HL-60/S4 treated with retinoic acid at 250 ng/mL for 4 days and 3 days (cell line): ENCODE measurements around the gene TEX28.
"Not testable (repeated sequence)": the region's sequence is repeated elsewhere in the genome, so short reads cannot be mapped to it uniquely, and the experiment has no call there.

Experiments used
- in situ Hi-C: fragments of 300-500 bp; cut with MboI; formaldehyde crosslinking; loops from 2 replicates; pipeline ENCODE4 v1.7.0; 2022; ENCODE audit warnings: low sequenced_read_pairs

Gene TEX28, protein sequence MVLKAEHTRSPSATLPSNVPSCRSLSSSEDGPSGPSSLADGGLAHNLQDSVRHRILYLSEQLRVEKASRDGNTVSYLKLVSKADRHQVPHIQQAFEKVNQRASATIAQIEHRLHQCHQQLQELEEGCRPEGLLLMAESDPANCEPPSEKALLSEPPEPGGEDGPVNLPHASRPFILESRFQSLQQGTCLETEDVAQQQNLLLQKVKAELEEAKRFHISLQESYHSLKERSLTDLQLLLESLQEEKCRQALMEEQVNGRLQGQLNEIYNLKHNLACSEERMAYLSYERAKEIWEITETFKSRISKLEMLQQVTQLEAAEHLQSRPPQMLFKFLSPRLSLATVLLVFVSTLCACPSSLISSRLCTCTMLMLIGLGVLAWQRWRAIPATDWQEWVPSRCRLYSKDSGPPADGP

DNA sequence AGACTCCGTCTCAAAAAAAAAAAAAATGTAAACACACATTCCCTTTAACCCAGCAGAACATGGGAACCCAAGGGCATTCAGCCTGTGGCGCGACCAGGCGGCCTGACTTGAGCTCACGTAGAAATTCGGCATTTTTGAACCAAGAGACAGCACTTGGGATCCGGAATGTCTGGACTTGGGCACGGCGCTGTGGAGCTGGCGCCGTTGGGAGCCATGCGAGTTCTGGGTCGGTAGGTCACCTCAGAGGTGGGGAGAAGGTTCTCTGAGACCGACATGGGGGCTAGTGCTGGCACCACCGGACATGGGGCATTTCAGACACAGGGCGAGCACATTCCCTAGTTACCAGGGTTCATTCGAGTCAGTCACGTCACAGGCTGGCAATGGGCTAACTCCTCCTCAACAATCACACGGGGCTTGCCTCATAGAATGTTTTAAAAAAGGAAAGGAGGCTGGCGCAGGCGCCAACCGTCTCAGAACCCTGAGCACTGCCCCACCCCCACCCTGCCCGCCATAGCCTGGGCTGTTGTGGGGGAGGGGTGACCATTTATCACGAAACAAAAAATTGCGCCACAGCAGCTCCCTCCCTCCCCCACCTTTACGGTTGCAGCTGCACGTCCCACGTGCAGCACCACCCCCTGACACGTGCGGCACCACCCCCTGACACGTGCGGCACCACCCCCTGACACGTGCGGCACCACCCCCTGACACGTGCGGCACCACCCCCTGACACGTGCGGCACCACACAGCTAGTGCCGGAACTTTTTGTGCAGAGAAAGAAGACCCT is at the start of gene TEX28:
TEX28 (minus strand) TSS at position 334 of the 784 bp plus-strand sequence. CDS start 3,007 bp downstream, outside the sequence.
- in situ Hi-C loops = no loop called here

DNA sequence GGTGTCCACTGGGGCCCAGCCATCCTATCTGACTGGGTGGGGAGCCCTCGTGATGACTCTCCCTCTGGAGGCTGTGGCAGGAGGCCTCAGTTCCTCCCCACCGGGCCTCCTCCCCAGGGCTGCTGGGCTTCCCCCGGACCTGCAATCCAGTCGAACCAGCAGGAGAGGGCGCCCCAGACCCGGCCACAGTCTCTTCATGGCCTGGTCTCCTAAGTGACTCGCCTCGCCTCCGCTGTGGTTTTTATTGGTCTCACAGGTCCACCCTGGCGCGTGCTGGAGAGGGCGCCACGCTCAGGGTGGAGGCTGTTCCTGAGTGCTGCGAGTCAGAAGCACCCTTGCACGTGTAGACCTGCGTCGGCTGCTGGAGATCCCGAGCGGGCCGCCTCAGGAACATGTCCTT is 48.7 kb upstream of the TEX28 start:
- in situ Hi-C loops = not testable (repeated sequence)

DNA sequence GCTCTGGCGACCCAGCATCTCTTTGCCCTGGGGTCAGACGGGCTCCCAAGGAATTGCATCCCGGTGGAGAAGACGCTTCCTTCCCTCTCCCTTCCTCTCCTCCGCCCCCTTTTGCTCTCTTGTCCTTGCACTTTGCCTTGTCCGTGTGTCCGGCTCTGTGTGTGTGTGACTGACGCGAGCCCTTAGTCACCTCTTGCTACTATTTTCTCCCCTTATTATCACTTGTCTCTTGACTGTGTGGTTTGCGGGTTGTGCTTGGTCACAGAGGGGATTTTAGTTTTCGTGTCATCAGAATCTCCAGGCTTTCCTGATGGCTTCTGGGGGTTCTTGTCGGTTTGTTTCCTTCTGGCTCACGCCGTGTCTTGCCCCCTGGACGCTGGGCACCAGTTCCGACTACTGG is 48.1 kb upstream of the TEX28 start:
- in situ Hi-C loops = not testable (repeated sequence)

DNA sequence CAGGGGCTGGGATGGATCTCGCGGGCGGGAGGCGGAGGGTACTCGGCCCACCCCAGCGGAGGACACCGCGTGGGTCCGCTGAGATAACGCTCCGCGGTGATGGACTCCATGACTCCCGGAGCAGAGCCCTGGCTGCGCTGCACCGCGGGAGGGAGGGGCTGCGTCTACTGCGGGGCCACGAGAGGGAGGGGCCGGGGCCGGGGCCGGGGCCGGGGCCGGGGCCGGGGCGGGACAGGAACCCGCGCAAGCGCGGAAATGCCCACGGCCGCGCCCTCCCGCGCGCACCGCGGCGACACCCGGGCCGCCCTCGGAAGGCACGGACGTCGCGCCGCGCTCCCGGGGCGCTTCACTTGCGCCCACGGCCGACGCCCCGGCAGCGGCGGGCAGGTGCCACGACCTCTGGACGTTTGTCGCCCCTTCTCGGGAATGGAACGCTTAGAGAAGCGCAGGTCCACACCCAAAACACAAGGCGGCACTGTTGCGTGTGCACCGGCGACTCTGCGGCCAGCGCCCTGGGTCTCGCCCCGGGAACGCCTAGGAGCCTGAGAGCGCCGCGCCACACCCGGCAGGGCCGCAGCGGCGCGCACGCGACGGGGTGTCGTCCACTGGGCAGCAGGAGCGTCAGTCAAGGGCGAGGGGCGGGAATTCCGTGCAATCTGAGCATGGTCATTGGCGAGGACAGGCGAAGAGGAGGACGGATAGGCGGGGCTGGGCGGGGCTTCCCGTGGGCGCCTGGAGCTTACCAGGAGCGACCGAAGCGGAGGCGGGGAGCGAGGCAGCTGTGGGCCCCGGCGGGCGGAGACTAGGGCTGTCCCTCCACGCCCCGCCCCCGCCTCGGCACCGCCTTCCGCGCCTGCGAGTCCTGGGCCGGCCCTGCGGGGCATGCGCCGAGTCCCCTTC is 46.7 kb upstream of the TEX28 start:
- in situ Hi-C loops = not testable (repeated sequence)

DNA sequence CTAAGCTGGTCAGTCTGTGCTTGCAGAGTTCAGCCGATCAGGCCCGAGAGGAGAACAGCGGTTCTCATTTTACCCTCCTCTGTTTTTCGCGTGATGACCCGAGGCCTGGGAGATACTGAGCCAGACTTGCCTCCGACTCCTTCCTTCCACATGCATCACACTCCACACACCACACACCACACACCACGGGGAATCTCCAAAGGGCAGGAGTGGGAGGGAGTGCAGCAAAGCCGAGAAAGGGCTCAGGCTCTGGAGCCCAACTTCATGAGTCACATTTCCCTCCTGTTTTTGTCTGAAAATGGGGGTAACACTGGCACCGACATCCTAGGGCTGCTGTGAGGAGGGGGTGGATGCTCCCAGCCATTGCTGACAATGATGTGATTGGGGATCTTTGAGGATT is 39.6 kb upstream of the TEX28 start:
- in situ Hi-C loops = no loop called here

DNA sequence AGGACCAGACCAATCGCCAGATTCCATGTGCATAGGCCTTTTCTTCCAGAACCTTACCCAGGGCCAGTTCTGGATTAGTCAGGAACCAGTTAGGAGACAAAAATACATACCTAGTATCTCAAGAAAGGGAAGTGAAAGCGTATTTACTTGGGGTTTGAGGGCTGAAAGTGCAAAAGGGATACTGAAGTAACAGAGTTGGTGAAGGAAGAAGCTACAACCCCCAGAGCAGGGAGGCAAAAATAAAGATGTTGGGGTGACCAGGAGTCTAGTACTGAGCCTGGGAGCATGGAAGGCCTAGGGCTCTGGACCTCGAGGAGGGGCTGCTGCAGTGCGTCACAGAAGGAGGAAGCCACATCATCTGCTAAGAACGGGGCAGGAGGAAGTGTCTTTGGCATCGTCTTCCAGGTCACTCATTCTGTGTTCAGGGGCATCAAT is 38.9 kb upstream of the TEX28 start:
- in situ Hi-C loops = no loop called here

DNA sequence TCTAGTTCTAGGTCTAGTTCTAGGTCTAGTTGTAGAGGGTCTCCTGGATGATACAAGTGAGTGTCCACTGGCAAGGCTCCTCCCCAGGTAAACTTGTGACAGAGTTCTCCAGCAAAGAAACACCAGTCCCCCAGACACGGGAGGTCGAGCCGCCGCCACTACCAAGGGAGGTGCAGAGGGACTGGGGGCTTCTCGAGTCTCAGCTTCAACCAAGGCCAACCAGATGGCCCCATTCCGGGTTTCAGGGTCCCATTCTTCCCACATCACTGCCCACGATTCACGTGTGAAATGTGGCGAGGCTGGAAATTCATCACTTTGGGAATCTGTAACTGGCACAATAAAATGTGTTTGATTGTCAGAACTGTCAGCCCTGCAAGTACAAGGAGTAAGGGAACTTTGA is 38.2 kb upstream of the TEX28 start:
- in situ Hi-C loops = no loop called here

DNA sequence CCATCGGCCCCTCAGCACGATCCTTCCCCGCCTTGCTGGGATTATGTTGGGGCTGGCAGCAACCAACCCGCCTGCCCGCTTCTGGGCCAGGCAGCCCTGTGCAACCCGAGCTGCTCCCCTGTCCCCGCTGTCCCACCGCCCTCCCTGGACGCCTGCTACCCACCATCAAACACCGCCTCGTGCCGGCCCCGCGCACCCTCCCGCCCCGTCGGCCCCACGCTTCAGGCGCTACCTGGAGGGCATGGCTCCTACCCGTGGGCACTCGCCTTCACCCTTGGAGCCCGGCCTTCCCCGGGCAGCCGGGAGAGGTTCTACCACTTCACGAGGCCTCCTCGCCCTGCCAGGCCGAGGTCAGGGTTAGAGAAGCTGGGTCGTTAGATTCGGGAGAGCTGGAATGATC is 37.6 kb upstream of the TEX28 start:
- in situ Hi-C loops = no loop called here

DNA sequence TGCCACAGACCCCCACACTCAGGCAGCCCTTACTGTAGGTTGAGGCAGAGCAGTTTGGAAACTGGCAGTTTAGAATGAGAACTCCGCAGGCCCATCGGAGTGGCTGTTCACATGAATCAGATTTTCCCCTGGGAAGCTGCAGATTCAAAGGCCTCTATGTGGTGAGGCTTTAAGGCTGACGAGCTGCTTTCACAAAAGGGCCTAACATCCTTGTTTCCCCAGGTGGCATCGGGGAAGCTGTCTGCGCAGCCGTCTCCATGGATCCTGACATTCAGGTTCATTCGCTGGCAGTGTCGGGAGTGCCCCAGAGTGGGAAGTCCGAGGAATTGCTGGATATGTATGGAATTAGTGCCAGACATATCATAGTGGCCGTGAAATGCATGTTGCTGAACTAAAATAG is 34.4 kb upstream of the TEX28 start:
- in situ Hi-C loops = no loop called here

DNA sequence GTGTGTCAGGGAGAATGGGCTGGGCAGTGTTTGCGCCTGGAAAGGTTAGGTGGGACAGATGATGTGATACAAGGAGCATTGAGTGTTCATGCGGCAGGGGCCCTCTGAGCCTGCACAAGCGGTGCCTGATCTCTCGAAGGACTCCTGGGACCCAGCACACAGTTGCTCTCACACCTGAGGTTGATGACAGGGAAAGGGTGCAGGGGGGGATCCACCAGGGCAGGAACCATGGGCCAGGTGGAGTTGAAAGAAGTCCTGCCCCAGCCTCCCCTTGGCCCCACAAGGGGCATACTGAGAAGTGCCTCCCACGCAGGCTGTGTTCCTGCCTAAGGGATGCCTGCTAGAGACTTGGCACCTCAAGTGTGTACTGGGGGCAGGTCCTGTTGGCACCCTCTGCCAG is 33.7 kb upstream of the TEX28 start:
- in situ Hi-C loops = no loop called here

DNA sequence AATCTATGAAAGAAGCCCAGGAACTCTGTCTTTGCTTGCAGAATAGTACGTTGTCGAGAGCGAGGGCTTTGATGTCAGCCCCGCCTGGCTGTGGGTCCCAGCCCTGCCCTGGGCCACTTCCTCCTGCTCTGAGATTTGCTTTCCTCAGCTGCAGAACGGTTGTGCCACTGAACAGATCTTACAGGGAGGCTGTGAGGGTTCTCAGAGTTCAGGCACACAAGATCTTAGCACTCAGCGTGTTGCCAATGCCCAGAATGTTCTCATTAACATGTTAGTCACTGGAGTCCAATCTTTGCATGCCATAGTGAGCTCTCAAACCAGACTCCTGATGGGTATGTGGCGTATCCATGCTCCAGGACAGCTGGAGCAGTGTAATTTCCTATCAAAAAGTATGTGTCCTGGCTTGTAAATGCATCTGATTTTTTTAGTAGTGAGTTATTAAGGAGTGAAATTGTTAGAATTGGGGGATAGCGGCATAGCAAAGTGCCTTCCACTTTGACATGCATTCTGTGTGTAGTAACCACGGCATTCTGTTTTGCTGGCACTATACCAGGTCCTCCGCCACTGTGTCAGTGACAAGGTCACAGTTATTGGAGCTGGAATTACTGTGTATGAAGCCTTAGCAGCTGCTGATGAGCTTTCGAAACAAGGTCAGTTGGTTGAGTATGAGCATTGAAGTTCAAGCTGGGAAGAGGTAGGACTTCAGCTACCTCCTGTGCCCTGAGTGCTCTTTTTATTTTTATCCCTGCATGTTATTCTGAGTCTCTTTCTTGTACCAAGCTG is 32.3 kb upstream of the TEX28 start:
- in situ Hi-C loops = no loop called here

DNA sequence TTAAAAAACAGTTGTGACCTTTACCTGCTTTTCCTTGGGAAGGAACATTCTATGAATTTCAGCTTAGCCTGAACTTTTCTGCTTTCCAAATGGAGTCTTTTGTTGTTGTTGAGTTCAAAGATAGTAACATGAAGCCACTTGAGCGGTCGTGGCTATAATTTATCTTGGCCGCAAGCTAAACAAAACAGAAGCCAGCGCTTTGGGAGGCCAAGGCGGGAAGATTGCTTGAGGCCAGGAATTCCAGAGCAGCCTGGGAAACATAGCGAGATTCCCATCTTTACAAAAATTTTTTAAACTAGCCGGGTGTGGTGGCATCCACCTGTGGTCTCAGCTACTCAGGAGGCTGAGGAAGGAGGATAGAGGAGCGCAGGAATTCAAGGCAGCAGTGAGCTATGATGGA is 30.6 kb upstream of the TEX28 start:
- in situ Hi-C loops = no loop called here

DNA sequence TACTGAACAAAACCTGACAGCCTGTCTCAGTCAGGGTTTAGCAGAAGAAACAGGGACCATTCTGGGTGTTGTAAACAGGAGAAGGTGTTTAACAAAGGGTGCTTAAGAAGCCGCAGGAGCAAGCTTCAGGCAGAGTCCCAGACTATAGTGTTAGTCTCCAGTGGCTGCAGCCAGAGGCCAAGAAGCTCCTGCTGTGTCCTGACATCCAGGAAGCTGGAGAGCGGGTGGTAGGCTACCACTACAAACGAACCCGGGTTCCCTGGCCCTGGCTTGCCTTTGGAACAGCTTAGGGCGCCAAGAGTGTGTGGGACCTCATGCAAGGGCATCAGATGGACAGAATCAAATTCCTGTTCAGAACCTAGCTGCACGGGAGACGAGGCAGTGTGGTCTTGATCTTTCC is 28.6 kb upstream of the TEX28 start:
- in situ Hi-C loops = no loop called here

DNA sequence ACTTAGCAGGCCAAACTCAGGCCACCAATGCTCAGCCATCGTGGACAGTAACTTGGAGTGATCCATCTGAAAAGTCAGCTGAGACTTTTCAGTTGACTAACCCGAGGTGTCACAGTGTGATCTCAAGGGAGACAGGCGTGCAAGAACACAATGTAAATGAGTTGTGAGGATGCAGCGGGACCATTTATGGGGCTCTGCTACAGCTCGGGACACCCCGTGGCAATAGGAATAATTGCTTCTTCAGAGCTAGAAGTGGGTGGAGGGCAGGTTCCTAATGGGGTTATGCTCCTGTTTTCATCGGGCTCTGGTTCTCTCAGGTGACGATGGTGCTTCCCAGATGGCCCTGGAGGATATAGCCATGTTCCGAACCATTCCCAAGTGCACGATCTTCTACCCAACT is 28.0 kb upstream of the TEX28 start:
- in situ Hi-C loops = no loop called here

DNA sequence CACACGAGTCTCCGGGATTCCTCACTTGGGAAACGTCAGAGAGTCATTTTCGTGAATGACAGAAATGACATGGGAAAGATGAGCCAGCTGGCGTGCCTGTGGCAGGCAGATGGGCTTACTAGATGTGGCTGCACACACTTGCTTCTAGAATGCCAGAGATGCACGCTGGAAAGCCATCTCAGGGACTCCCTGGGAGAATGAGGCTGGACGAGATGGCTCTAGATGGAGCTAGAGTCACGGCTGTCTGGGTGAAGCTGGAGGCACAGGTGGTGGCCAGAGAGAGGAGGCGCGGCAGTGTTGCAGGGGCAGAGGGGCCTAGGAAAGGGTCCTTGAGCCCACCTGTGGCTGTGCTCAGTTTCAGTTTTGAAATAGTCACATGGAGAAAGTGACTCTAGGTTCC is 26.7 kb upstream of the TEX28 start:
- in situ Hi-C loops = no loop called here

DNA sequence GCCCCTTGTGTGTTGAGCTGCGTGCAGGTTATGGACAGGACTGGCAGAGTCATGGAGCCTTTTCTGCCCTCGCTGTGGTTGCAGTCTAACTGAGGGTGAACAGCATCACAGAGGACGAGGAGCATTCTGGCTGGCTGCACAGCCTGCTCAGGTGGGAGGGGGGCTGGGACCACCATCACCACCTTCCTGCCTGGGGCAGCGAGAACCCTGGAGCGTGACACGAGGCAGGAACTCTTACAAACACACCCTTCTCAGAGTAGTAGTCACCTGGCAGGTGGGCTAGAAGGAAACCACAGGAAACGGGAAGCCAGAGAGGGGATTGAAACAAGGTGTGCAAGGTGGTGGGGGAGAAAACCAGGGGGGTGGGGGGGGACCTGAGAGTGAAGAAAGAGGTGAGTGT is 26.2 kb upstream of the TEX28 start:
- in situ Hi-C loops = no loop called here

DNA sequence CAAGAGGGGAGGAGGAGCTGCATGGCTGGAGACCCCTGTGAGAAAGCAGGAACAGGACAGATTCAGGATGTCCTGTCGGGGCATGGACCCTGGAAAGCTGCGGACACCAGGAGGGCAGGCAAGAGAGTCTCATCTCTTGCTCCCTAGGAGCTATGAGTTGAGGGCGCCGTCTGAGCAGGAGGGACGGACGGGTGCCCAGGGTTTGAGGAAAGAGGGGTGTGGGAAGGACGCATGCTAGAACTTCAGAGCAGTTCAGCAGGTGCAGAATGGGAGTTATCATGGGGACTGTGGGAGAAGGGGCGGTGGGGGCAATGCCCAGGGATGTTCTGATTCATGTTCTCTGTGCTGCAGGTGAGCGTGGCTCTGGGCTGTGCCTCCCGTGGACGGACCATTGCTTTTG is 25.5 kb upstream of the TEX28 start:
- in situ Hi-C loops = no loop called here

DNA sequence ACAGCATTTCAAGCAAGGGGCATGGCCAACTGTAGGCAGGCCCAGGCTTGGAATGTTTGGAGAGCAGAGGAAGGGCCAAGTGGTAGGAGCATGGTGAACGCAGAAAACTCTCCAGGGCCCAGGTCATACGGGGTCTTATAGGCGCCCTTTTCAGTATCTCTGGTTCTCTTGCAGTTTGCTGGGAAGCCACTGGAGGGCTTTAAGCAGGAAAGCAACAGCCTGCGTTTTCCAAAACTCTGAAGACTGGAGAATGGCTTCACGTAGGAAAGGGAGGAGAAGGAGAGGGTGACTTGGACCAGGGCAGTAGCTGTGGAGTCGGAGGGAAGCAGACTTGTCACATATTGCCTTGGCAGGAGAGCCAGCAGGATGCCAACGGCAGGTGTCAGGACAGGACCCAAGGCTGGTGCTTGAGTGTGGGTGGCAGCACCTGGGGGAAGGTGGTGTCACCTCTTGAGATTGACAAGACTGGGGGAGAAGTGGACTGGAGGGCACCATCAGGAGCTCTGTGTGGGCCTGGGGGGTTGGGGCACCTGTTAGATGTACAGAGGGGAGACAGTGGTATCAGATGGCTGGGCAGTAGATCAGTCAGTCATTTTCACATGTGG is 22.6 kb upstream of the TEX28 start:
- in situ Hi-C loops = no loop called here

DNA sequence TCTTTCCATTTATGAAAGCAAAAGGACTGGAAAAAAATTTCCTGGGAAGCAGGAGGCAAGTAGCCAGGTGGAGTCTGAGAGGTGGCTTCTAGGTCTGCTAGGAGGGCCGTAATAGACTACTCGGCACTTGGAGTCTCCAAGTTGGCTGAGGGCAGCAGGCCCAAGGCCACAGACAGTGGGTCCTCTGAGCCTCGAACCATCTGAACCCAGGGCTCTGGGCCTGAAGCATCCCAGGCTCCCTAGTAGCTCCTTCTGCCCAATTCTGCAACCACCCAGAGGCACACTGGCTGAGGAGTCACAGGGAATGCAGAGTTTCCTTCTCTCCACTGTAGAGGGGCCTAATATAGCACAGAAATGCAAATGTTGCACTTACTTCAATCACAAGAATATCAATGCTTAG is 20.5 kb upstream of the TEX28 start:
- in situ Hi-C loops = no loop called here

DNA sequence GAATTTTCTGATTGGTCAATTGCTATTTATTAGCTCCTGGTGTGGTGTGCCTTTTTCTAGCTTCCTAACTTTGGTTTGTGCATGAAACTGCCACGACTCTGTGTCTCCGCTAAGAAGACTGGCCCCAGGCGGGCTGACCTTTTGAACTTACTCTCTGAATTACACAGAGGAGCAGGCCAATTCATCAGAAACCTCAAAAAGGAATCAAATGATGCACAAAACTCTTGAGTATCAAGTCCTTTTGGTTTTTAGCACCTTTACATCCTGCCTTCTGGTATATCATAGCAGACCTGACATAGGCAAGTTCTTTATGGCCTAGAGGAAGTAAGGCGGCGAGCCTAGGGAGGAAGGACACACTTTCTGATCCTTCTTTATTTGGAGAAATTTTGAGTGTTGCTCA is 18.2 kb upstream of the TEX28 start:
- in situ Hi-C loops = no loop called here
